Measurements from ENCODE around the gene MYADML2.

MYADML2 gene

GRCh38 chr17:81909966-81910839 is 36.8 kb downstream of the MYADML2 start:
- peak; percentile 47 for DNase-seq (ENCODE audit: low spot score)

GRCh38 chr17:81909231-81909630 is 37.8 kb downstream of the MYADML2 start:
- DNase-seq (ENCODE audit: low spot score) = no peak

- no peak for DNase-seq (ENCODE audit: low spot score)
Measured at GRCh38 chr17:81908793-81909192, 38.2 kb downstream of the MYADML2 start.

- no peak for DNase-seq (ENCODE audit: low spot score)
Measured at GRCh38 chr17:81907219-81908145, 39.6 kb downstream of the MYADML2 start.

GRCh38 chr17:81906476-81907218 is 40.4 kb downstream of the MYADML2 start:
- DNase-seq (ENCODE audit: low spot score) = no peak

- DNase-seq (ENCODE audit: low spot score) = no peak
Measured at GRCh38 chr17:81905993-81906392, 41.0 kb downstream of the MYADML2 start.

GRCh38 chr17:81905424-81905875 is 41.6 kb downstream of the MYADML2 start:
- no peak for DNase-seq (ENCODE audit: low spot score)

GRCh38 chr17:81904600-81905423 is 42.2 kb downstream of the MYADML2 start:
- no peak for DNase-seq (ENCODE audit: low spot score)

- no peak for DNase-seq (ENCODE audit: low spot score)
Measured at GRCh38 chr17:81903896-81904599, 43.0 kb downstream of the MYADML2 start.

- no peak for DNase-seq (ENCODE audit: low spot score)
Measured at GRCh38 chr17:81903415-81903831, 43.6 kb downstream of the MYADML2 start.

- no peak for DNase-seq (ENCODE audit: low spot score)
Measured at GRCh38 chr17:81902653-81903414, 44.2 kb downstream of the MYADML2 start.

GRCh38 chr17:81902023-81902652 is 44.9 kb downstream of the MYADML2 start, which contains the start of gene NPB:
TSS of gene NPB (plus strand) at chr17:81902238. CDS start at chr17:81902278, 40 bp downstream.
- no peak for DNase-seq (ENCODE audit: low spot score)

- no peak for DNase-seq (ENCODE audit: low spot score)
Measured at GRCh38 chr17:81901167-81902022, 45.6 kb downstream of the MYADML2 start.

- DNase-seq (ENCODE audit: low spot score) = no peak
Measured at GRCh38 chr17:81900181-81900820, 46.7 kb downstream of the MYADML2 start.

GRCh38 chr17:81899514-81900166 is 47.4 kb downstream of the MYADML2 start:
- no peak for DNase-seq (ENCODE audit: low spot score)

- DNase-seq (ENCODE audit: low spot score) = no peak
Measured at GRCh38 chr17:81898885-81899284, 48.1 kb downstream of the MYADML2 start.

Data from hepatic stellate cell (primary cell).